HG03378 (cell line): ENCODE results near the gene VSIG4.
"Not testable (repeated sequence)": the region's sequence is repeated elsewhere in the genome, so short reads cannot be mapped to it uniquely, and the experiment has no call there.

Experiments
- ATAC-seq: cut with Tn5 transposase; IDR thresholded peaks from one replicate; pipeline ENCODE4 v1.9.1; 2021; ENCODE audit warnings: mild to moderate bottlenecking, moderate library complexity; ENCODE audit not compliant: unreplicated experiment

VSIG4 gene

GRCh38 chrX:66039944-66040343 is at the start of gene VSIG4:
VSIG4 (minus strand) TSS chrX:66040080; CDS start chrX:66039998, 82 bp downstream.
- ATAC-seq: no peak

DNA sequence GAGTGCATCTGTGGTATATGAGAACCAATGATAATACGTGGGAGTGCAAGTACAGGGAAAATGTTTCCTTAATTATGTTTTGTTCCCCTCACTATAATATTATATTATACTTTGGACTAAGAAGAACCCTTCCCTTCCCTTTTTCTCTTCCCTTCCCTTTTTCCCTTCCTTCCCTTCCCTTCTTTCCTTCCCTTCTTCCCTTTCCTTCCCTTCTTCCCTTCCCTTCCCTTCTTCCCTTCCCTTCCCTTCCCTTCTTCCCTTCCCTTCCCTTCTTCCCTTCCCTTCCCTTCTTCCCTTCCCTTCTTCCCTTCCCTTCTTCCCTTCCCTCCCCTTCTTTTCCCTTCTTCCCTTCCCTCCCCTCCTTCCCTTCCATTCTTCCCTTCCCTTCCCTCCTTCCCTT is 36.9 kb upstream of the VSIG4 start:
- ATAC-seq: no peak

- peak; percentile 75 for ATAC-seq
These were observed 35.3 kb upstream of the VSIG4 start for GRCh38 chrX:66074920-66075879.

DNA sequence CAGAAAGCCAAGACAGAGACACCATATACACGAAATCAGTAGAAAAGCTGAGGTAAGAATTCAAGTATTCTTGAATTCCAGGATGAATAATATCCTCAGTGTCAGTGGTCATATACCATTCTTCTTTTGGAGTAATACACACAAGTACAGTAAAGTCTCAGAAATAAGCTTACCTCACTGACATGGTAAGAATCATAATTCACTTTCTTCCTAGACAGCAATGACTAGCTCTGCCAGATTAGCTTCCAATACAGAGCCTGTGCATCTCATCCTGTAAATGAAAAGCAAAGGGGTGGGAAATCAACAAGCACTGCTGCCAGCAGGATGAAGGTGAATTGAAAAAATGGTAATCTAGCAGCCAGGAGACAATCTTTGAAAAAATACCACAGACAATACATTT is 31.2 kb upstream of the VSIG4 start:
- ATAC-seq: no peak

DNA sequence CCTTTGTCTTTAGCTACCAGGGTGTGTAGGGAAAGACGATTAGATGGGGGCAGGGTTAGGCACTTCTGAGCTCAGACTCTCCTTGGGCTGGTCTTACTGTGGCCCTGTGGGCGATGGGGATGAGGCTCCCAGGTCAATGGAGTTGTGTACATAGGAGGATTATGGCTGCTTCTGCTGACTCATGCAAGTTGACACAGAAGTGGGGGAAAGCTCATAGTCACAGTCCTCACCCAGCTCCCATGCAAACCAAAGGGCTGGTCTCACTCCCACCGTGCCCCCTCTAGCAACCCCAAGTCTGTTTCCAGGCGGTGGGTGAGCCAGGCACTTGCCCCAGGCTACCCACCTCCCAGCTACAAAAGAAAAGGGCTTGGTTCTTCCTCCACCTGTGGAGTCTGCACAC is 24.4 kb upstream of the VSIG4 start:
- ATAC-seq: no peak

- not testable (repeated sequence) for ATAC-seq
These were observed 17.1 kb upstream of the VSIG4 start for GRCh38 chrX:66057019-66057418.

DNA sequence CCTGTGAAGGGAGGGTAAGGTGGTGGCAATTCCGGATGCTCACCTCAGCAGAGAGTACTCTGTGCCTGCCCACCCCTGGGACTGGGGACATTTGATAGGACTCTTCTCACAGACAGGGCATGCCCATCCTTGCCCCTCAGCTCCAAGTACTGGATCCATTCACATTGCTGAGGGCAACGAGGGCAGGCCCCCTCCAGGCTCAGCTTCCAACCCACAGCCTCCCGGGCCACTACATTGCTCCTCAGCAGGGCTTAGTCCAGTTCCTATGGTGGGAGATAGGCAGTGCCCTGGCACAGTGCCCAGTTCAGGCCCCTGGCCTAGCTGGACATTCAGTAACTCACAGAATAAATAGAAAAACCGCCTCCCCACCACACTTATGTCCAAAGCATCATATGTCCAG is 15.1 kb upstream of the VSIG4 start:
- no peak for ATAC-seq

GRCh38 chrX:66053414-66053813 is 13.5 kb upstream of the VSIG4 start:
- ATAC-seq: no peak

- ATAC-seq: no peak
These were observed 12.1 kb upstream of the VSIG4 start for GRCh38 chrX:66051980-66052379.

DNA sequence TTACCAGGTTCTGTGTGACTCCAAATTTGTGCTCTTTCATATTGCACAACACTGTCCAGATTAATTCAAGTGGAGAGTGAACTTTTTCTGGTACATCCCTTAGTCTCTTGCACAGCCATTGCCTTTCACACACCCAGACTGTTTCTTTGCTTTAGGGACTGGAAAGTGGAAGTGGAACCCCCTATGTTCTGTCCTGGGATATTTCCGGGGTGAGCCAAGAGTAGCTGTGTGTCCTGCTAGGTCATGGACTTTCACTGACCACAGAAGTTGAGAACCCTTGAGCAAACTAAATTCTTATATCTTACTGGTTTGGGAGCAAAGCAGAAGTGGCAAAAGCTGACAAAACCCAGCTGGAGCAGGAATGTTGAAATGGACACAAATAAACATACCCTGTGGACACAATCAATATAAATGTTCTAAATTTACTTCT is 10.3 kb upstream of the VSIG4 start:
- ATAC-seq: no peak

- ATAC-seq: no peak
These were observed 9.2 kb upstream of the VSIG4 start for GRCh38 chrX:66049056-66049455.

- peak; percentile 77 for ATAC-seq
These were observed 6.8 kb upstream of the VSIG4 start for GRCh38 chrX:66046612-66047235.

- ATAC-seq: no peak
These were observed 6.0 kb upstream of the VSIG4 start for GRCh38 chrX:66045894-66046293.

GRCh38 chrX:66043584-66043983 is 3.7 kb upstream of the VSIG4 start:
- no peak for ATAC-seq

GRCh38 chrX:66042307-66043077 is 2.6 kb upstream of the VSIG4 start:
- peak; percentile 56 for ATAC-seq

DNA sequence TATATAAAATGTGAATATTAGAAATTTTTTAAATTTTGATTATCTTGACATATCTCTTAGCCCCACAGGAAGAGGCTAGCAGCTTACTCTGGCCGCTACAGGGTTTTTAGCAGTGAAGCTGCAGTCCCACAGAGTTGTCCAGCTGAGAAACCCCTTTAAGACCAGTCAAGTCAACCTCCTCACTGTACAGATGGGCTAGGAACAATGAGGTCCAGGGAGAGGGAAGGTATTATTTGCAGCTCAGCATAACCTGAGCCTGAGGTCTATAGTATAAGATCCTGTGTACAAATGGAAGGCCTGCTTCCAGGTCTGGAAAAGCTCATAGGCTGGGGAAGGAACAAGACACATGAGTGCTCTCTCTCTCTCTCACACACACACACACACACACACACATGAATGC is 1.8 kb downstream of the VSIG4 start:
- ATAC-seq: no peak

- no peak for ATAC-seq
These were observed 3.6 kb downstream of the VSIG4 start for GRCh38 chrX:66036231-66036630.

GRCh38 chrX:66035667-66036066 is 4.2 kb downstream of the VSIG4 start:
- no peak for ATAC-seq

DNA sequence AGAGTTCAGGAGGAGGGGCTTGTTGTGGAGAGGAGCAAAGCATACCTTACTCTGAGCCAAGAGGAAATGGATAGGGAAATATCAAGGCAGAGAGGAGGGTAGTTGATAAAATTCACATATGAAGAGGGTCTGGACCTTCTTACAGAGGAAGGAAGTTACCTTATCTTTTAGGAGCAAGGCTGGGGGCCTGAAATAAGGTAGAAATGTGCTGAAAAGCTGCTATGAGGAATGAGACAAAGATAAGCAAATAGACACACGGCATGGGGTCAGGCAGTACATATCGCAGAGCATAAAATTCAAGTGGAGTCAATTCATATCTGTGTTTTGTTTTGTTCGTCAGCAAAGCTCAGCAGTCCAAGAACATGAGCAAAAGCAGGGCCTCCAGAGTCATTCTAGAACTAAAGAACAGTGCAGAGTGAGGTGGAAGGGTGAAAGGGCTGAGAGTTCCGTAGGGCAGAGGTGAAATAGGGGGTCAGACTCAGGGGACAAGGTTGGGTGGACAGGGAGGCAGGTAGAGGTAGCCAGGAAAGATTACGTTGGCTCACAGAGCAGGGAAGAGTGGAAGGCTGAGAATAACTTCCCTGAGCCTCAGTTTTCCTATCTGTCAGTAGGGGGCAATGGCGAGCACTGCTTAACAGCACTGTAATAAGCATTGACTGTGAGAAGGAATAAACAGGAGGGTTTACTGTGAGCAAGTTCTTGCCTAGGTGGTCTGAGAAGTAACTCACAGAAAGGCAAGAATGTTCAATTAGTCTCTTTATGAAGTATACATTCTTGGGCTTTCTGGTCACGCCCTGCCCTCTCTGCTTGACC is 9.2 kb downstream of the VSIG4 start:
- peak; percentile 87 for ATAC-seq

GRCh38 chrX:66028936-66029335 is 10.9 kb downstream of the VSIG4 start:
- no peak for ATAC-seq

- ATAC-seq: no peak
These were observed 15.3 kb downstream of the VSIG4 start for GRCh38 chrX:66024570-66024969.
